WTC11 (cell line): Measurements from ENCODE around the gene RFTN2. TPM values are rescaled to one million over a fixed set of nuclear protein-coding genes. Genes with fewer than 3 reads are reported as not detected.
A peak's percentile ranks its signal among the peaks of the same experiment; 100 is the strongest.
"Not testable (repeated sequence)": the region's sequence is repeated elsewhere in the genome, so short reads cannot be mapped to it uniquely, and the experiment has no call there.

Experiments
- ATAC-seq: fragments of 200-7000 bp; cut with Tn5 transposase; 2 replicates; pipeline ENCODE4 v1.10.0; 2021; ENCODE audit warnings: mild to moderate bottlenecking, moderate library complexity
- CTCF ChIA-PET: fragments of 300-600 bp; sonication (Branson Sonifier 250); formaldehyde crosslinking; loops from one replicate; lab custom pipeline; 2021; ENCODE audit warnings: antibody characterized with exemption; lab: Charles Lee
- POLR2A ChIA-PET: fragments of 350-600 bp; sonication (Branson Sonifier 250); formaldehyde crosslinking; loops from one replicate; lab custom pipeline; 2021; ENCODE audit warnings: antibody characterized with exemption; lab: Charles Lee
- DNase-seq: peaks from one replicate; pipeline ENCODE4 v3.0.0; 2021; ENCODE audit warnings: low spot score
- H3K27ac Mint-ChIP-seq: 2 replicates; pipeline ENCODE4 v1.8.0; 2021; ENCODE audit warnings: mixed read lengths
- H3K27me3 Mint-ChIP-seq: 2 replicates; pipeline ENCODE4 v1.8.0; 2021; ENCODE audit warnings: low read depth, mild to moderate bottlenecking, moderate library complexity, mixed read lengths
- H3K36me3 Mint-ChIP-seq: 2 replicates; pipeline ENCODE4 v1.8.0; 2021; ENCODE audit warnings: mixed read lengths
- H3K4me1 Mint-ChIP-seq: 2 replicates; pipeline ENCODE4 v1.8.0; 2022; ENCODE audit warnings: mixed read lengths
- H3K4me3 Mint-ChIP-seq: 2 replicates; pipeline ENCODE4 v1.8.0; 2021; ENCODE audit warnings: mild to moderate bottlenecking, moderate library complexity, mixed read lengths
- H3K9me3 Mint-ChIP-seq: 2 replicates; pipeline ENCODE4 v1.8.0; 2021; ENCODE audit warnings: mixed read lengths
- FOXK1 ChIP-seq: sonication (generic); formaldehyde crosslinking; IDR thresholded peaks from 2 replicates; pipeline ENCODE4 v1.8.0; 2022; ENCODE audit warnings: mild to moderate bottlenecking, moderate library complexity, missing genetic modification reagents
- GRHL2 ChIP-seq: fragments of 250-450 bp; sonication (Bioruptor Pico); IDR thresholded peaks from 2 replicates; pipeline ENCODE4 v1.8.0; 2022; ENCODE audit warnings: mild to moderate bottlenecking, moderate library complexity; ENCODE audit not compliant: insufficient replicate concordance, severe bottlenecking
- NR1H2 ChIP-seq: sonication (generic); formaldehyde crosslinking; IDR thresholded peaks from 2 replicates; pipeline ENCODE4 v1.9.0; 2021; ENCODE audit warnings: mild to moderate bottlenecking, moderate library complexity, missing genetic modification reagents
- USF1 ChIP-seq: sonication (generic); formaldehyde crosslinking; IDR thresholded peaks from 2 replicates; pipeline ENCODE4 v1.8.0; 2022; ENCODE audit warnings: mild to moderate bottlenecking, missing genetic modification reagents
- USF2 ChIP-seq: sonication (generic); formaldehyde crosslinking; IDR thresholded peaks from 2 replicates; pipeline ENCODE4 v1.8.1; 2023; ENCODE audit warnings: mild to moderate bottlenecking, missing genetic modification reagents, moderate library complexity
- ZNF138 ChIP-seq: sonication (generic); formaldehyde crosslinking; conservative IDR thresholded peaks from 2 replicates; pipeline ENCODE4 v1.8.1; 2022; ENCODE audit warnings: mild to moderate bottlenecking, moderate library complexity, missing genetic modification reagents
- ZNF281 ChIP-seq: sonication (generic); formaldehyde crosslinking; IDR thresholded peaks from 2 replicates; pipeline ENCODE4 v1.8.0; 2023; ENCODE audit warnings: mild to moderate bottlenecking, missing genetic modification reagents
- ZNF671 ChIP-seq: fragments of 250-450 bp; sonication (Bioruptor Pico); IDR thresholded peaks from 2 replicates; pipeline ENCODE4 v1.8.0; 2021; ENCODE audit warnings: mild to moderate bottlenecking
- total RNA-seq: library from RNA; stranded (reverse); gene quantifications from 3 replicates; pipeline ENCODE4 v1.2.3, GENCODE V29; 2021

The RFTN2 gene
- total RNA-seq, 1 experiment from 2014 or later, result 1.9 TPM

- TF ChIP-seq GRHL2 (CRISPR knock-in tag) (no peak), NR1H2 (no peak), ZNF281 (CRISPR knock-in tag) (no peak)
- Mint-ChIP-seq H3K4me3 (no peak overlapping the region), H3K27me3 (no peaks in the 10 kb centered on the region), H3K4me1 (peaks cover 35% of the 10 kb centered on the region), H3K36me3 (peaks cover 48% of the 10 kb centered on the region), H3K27ac (no peak overlapping the region), H3K9me3 (peaks cover 27% of the 10 kb centered on the region)
- DNase-seq (no peak), ATAC-seq (peak; percentile 33)
- POLR2A ChIA-PET, result interaction anchor here (0.6 to 1.2 kb wide), 2 partner anchors 8 to 138 kb away, joined by 3 read pairs; partner anchors contain the start of gene COQ10B
- CTCF ChIA-PET, result interaction anchor here (2.0 kb wide), 1 partner anchor 8 kb away, joined by 8 read pairs; no protein-coding TSS in a partner anchor
Measured at GRCh38 chr2:197591339-197592072, 83.9 kb downstream of the RFTN2 start.

GRCh38 chr2:197587255-197587654 lies 88.1 kb downstream of the RFTN2 start:
- H3K4me1 Mint-ChIP-seq, result peaks cover 15% of the 10 kb centered on the region
- H3K27me3 Mint-ChIP-seq, H3K4me3 Mint-ChIP-seq, DNase-seq, H3K27ac Mint-ChIP-seq, CTCF ChIA-PET: not testable (repeated sequence)
- peak; percentile 20 for ATAC-seq
- TF ChIP-seq ZNF138 (CRISPR knock-in tag), result 0 out of 2 replicates have a peak, but pooled peaks have one; percentile 13
- peak; percentile 22; the same call in 1 of the 2 replicates for TF ChIP-seq USF2 (CRISPR knock-in tag)
- POLR2A ChIA-PET, result interaction anchor here (0.7 kb wide), 1 partner anchor 16 kb away, joined by 4 read pairs; no protein-coding TSS in a partner anchor
- peaks cover 25% of the 10 kb centered on the region for H3K36me3 Mint-ChIP-seq
- H3K9me3 Mint-ChIP-seq, result peaks cover 15% of the 10 kb centered on the region

- ATAC-seq, H3K4me1 Mint-ChIP-seq, CTCF ChIA-PET, H3K27ac Mint-ChIP-seq, H3K4me3 Mint-ChIP-seq, DNase-seq, POLR2A ChIA-PET, H3K36me3 Mint-ChIP-seq, H3K27me3 Mint-ChIP-seq, H3K9me3 Mint-ChIP-seq: not testable (repeated sequence)
Measured at GRCh38 chr2:197580166-197580565, 95.2 kb downstream of the RFTN2 start.

GRCh38 chr2:197578294-197578693 lies 97.1 kb downstream of the RFTN2 start:
- POLR2A ChIA-PET, CTCF ChIA-PET, H3K27ac Mint-ChIP-seq, H3K4me1 Mint-ChIP-seq, H3K27me3 Mint-ChIP-seq, H3K4me3 Mint-ChIP-seq: not testable (repeated sequence)
- peak; percentile 43 for ATAC-seq
- DNase-seq, result peak; percentile 33
- TF ChIP-seq ZNF671 (CRISPR knock-in tag) (0 out of 2 replicates have a peak, but pooled peaks have one; percentile 26), FOXK1 (peak; percentile 51), USF2 (CRISPR knock-in tag) (peak; percentile 85), USF1 (CRISPR knock-in tag) (peak; percentile 68)
- peaks cover 22% of the 10 kb centered on the region for H3K36me3 Mint-ChIP-seq
- peaks cover 21% of the 10 kb centered on the region for H3K9me3 Mint-ChIP-seq
